HG03045 (cell line): ENCODE data around the gene IFRD2.

ENCODE experiments used
- ATAC-seq: cut with Tn5 transposase; IDR thresholded peaks from one replicate; pipeline ENCODE4 v1.9.1; 2021; ENCODE audit warnings: mild to moderate bottlenecking, moderate library complexity; ENCODE audit not compliant: unreplicated experiment

Gene IFRD2, protein sequence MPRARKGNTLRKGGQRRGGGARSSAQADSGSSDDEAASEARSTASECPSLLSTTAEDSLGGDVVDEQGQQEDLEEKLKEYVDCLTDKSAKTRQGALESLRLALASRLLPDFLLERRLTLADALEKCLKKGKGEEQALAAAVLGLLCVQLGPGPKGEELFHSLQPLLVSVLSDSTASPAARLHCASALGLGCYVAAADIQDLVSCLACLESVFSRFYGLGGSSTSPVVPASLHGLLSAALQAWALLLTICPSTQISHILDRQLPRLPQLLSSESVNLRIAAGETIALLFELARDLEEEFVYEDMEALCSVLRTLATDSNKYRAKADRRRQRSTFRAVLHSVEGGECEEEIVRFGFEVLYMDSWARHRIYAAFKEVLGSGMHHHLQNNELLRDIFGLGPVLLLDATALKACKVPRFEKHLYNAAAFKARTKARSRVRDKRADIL

DNA sequence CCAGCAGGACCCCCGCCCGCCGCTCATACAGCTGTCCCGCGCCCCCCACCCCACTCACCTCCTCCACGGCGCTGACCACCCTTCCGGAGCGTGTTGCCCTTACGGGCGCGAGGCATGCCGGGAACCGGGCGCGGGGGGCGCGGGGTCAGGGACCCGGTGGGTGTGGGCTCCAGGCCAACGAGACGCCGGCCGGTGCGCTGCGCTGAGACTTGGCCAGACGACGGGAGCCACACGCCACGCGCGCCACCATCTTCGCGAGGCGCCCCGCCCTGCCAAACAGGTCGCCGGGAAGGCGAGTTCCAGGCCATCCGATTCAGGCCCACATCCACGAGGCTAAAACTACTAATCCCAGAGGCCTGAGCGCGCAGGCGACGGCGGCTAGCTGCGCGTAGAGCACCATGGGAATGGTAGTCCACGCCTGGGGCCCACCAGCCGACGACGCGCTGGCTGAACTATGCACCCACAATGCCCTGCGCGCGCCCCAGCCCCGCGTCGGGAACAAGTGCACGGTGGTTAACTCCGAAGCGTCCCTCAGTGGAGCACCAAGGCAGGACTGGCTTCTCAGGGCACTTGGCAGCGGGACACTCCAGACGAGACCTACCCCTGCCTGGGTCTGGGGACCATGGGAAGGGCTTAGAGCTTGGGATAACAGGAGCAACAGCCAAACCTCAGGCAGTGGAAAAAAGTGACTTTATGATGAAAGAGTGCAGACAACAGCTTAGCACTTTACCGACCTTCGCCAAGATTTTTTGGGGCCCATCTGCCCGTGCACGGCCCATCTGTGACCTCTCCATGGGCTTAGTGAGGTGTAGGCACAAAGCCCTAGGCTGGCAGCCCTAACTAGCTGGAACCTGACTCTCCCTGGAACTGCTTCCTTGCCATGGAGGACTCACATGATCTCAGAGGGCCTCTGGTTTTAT lies at the start of gene IFRD2:
Gene IFRD2, minus strand, starts transcription at position 271 of the 920 bp plus-strand sequence. Its CDS starts 155 bp downstream, at position 116.
- ATAC-seq: peak; percentile 88

DNA sequence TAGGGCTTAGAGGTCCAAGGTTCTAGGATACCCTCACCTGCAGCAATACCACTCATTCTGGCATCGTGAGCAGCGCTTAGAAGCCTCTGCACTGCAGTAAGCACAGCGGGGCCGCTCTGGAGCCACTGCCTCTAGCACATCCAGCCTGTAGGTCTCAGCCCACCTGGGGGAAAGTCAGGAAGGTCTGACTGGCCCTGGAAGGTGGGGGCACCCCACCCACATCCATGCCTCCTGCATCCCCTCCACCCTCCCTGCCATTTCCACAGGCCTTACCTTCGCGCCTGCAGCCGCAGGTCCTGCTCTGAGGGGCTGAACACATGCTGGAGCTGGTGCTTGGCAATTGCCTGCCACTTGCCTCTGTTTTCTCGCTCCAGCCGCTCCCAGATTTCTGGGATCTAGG lies 49.3 kb upstream of the IFRD2 start:
- no peak for ATAC-seq

DNA sequence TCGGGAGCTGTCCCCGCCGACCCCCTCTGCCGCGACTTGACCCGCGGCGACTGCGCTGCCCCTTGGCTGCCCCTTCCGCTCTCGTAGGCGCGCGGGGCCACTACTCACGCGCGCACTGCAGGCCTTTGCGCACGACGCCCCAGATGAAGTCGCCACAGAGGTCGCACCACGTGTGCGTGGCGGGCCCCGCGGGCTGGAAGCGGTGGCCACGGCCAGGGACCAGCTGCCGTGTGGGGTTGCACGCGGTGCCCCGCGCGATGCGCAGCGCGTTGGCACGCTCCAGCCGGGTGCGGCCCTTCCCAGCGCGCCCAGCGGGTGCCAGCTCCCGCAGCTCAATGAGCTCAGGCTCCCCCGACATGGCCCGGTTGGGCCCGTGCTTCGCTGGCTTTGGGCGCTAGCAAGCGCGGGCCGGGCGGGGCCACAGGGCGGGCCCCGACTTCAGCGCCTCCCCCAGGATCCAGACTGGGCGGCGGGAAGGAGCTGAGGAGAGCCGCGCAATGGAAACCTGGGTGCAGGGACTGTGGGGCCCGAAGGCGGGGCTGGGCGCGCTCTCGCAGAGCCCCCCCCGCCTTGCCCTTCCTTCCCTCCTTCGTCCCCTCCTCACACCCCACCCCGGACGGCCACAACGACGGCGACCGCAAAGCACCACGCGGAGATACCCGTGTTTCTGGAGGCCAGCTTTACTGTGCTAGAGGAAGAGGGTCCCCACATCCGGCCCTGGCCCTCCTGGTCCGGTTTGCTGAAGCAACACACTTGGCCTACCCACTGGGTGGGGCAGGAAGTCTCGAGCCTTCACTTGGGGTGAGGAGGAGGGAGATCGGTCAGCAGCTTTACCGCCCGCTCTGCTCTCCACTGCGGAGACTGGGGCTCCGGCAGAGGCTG lies 48.5 kb upstream of the IFRD2 start, which contains the start of gene RASSF1:
Gene RASSF1, minus strand, starts transcription at position 389 of the 882 bp plus-strand sequence. Its CDS starts 31 bp downstream, at position 358.
- no peak for ATAC-seq

DNA sequence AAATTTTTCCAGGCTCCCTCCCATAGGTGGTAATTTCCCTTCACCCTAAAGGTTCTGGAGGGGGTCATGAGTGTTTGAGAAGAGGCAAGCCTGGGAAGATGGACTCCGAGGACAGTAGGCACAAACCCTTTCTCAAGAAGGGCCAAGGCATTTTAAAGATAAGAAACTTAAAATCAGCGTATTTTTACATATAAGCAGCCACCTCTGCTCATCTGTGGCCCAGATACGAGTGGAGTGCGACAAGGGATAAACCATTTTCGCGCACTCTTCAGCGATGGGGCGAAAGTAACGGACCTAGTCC lies 47.9 kb upstream of the IFRD2 start:
- no peak for ATAC-seq

DNA sequence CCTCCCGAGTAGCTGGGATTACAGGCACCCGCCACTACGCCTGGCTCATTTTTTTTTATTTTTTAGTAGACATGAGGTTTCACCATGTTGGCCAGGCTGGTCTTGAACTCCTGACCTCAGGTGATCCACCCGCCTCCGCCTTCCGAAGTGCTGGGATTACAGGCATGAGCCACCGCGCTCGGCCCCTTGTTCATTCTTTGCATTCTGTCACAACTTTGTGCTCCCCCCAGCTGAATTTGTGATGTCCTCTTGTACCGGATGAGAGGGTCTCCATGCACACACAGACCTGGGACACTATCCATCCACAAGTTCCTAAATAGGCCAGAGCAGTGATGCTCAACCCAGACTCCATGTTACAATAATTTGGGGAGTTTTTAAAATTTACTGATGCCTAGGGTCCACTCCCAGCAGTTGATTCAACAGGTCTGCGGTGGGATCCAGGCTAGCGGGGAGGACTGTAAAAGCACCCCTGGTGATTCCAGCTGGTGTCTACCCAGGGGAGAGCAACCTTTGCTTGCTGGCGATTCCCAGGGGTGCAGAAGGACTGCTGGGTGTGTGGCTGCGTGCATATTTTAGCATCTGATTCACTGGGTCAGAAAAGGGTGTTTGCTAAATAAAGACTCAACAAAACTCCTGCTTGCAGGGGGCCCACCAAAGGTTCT lies 47.4 kb upstream of the IFRD2 start:
- ATAC-seq: no peak

DNA sequence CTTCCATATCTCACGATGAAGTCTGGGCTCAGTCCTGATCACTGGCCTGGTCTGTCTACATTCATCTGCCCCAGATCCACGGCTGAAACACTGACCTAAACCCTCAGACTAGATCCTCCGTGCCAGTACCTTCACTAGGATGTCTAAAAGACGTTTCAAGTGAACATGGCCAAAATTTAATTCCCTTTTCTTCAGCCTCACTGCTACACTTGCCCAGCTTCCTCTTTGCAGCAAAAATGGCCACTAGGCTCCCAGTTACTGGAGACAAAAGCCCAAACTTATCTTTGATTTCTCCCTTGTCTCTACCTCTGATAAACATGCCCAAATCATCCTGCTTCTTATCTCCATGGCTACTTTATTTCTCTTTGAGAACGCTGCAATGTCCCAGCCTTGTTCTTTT lies 46.7 kb upstream of the IFRD2 start:
- no peak for ATAC-seq

DNA sequence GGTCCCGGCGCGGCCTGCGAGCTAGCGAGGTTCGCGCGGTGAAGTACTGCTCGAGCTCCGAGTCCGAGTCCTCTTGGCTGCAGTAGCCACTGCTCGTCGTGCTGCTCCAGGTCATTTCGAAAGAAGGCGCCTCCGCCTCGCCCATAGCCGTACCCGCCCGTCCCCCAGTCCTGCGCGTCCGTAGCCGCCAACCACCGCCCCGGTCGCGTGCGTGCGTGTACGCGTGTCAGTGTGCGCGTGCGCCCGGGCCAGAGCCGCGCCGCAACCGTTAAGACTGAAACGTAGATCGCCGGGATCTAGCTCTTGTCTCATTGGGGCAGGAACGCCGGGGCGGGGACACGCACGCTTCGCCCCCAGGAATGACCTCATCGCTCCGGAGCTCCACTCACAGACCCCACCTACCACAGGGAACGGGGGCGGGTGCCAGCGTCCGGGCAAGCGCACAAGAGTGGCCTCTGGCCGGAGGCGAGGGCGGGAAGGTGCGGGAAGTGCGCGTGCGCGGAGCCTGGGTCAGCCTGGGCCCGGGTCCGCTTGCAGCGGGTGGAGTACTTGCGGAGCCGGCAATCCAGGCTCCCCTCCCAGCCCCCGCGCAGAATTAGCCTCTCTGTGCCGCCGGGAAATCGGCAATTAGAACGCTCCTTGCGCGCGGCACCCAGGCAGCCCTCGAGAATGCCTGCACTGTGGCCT lies 45.1 kb upstream of the IFRD2 start:
- ATAC-seq: peak; percentile 79

DNA sequence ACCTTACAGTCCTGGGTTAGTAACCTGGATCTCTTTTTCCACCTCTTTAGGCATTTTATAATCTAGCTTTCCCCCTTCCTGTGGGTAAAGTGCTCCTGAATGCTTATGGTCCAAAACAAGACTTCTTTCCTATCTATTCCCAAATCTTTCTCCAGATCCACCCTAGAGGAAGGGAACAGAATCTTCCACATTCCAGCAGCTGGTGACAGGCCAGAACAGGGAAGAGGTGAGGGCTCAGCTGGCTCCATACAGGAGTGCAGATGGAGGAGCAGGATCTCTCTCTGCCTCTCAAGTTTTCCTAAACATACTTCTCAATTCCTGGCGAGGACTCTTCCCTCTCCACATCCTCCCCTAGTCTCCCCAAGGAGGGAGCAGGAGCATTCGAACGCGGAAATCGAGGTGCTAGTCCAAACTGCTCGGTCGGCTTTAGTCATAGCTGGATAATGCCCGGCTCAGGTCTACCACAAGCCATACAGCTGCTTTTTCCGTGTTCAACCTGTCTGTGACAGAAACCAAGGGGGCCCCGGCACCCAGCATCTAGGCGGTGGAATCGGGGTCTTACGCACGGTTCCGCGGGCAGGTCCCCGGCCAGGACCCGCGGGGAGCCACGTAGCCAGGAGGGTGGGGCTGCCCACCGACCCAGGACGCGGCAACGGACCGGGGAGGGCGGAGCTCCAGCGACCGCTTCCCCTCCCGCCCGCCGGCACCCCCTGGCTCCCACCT lies 44.4 kb upstream of the IFRD2 start:
- ATAC-seq: peak; percentile 40

DNA sequence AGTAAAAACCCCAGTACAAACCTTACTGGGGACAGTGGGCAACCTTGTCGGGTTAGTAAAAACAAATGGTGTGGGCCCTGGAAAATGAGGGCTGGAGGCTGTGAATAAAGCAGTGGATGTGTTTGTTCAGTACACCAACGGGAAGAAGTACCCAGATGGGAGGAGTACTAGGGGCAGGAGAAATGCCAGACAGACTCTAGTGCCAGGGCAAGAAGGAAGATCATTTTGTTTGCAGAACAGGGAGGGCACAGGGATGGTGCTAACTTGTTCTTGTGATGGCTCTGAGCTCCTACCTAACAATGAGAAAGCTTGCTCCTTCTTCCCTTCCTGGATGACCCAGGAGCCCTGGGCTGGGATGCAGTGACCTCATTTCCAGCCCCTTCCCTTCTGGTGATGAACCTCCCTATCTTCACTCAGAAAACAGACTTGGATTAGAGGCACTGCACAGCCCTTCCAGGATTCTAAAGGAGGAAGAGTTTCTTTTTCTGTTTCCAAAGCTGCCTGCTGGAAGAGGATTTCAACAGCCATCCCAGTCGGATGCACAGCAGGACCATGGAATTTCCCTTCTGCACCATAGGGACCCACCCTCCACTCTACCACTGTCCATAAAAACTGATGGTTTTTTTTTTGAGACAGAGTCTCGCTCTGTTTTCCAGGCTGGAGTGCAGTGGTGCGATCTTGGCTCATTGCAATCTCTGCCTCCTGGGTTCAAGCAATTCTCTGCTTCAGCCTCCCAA lies 42.3 kb upstream of the IFRD2 start:
- no peak for ATAC-seq

DNA sequence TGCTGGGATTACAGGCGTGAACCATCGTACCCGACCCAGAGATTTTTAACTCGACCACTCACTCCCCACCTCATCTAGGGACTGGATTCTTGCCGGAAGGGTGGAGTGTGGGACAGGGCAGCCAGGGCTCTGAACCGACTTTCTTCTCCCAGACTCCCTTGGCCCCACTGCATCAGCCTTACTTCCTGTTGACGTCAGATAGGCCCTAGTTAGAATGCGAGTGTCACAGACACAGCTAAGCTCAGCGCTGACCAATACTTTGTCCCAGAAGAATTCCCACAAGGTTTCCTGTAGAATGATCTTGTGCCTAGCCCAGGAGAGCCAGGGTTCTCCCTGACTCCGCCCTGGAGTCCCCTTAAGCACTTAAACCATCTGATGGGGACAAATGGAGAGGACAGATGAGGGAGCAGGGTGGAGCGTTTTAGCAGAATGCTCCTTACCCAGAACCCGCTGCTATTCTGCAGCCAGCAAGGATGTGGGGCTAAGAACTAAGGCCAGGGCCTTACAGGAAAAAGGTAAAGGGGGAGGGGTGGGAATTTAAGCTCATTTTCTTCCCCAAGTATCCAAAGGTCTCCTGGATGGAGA lies 41.6 kb upstream of the IFRD2 start:
- no peak for ATAC-seq

DNA sequence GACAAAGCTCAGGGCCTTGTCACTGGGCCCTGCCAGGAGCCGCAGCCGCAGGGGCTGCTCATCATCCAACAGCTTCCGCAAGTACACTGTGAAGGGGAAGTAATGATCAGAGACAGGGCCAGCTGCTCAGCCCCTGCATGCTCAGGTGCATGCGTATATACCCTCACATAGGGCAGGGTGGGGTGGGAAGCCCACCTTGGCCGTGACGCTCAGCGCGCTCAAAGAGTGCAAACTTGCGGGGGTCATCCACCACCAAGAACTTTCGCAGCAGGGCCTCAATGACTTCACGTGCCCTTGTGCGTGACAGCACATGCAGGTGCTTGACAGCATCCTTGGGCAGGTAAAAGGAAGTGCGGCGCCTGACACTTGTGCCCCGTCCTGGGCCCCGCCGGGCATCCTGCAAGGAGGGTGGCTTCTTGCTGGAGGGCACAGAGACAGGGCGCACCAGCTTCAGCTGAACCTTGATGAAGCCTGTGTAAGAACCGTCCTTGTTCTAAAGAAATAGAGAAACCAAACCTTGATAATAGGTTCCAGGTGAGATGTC lies 39.2 kb upstream of the IFRD2 start:
- no peak for ATAC-seq

DNA sequence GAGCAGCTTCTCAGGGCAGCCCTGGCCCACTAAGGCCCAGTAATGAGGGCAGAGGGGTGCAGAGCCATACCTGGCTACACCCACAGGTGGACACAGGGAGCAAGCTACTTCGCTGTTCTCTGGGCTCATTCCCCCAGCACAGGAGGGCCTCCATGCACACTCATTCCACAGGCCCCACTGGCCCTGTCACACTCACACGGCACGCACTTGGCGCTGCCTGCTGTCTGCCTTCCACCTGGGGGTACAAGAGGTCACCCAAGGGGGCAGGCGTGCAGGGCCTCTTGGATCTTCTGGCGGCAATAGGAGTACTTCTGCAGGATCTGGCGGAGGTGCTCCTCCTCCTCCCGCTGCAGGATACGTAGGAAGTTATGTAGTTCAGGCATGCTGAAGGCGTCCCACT lies 38.1 kb upstream of the IFRD2 start:
- ATAC-seq: no peak

DNA sequence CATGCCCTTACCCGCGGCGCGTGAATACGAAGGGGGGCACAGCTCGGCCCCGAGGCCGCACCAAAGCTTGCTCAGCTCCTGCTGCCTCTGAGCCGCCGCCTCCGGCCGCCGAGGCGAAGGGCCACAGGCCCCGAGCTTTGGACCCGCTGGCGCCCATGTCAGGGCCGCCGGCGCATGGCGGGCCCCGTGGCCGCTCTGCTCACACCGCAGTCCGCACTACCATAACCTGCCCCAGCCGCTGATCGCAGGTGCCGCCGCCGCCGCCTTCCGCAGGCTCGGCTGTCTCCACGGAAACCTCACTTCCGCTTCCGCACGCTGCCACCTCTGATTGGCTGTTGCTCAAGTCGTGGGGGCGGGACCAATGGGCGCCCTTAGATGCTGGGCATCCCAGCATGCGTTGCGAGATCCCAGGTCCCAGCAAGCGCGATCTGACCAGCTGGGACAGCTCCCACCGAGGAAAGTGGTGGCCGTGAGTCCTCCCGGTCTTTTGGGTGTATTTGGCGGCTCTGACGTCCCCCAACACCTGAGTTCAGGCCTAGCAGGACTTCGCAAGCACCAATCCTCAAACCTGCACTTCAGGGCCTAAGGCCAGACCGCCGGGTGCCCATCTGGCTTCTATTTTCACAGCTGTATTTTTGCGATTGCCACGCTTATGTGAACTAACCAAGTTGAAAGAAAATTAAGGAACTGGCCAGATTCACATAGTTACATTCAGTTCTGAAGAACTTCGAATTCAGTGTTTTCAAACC lies 35.9 kb upstream of the IFRD2 start, which contains the start of gene TUSC2:
Gene TUSC2, minus strand, starts transcription at position 281 of the 749 bp plus-strand sequence. Its CDS starts 124 bp downstream, at position 157.
- peak; percentile 86 for ATAC-seq

DNA sequence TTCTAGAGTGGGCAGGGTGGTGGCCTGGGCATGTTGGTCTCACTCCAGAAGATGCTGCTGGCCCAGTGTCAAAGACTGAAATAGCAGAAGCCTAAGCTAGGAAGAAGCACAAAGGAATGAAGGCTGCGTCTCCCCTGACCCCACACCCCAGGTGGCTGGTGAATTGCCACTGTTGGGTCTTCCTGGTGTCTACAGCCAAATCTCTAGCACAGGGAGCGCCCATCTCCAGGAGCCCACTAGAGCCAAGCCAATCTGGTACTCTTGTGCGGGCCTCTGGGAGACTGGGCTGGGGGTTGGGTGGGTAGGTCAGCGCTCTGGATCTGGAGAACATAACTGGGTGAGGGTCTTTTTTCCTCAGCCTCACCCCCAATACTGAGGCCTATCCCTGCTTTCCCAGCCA lies 34.9 kb upstream of the IFRD2 start:
- no peak for ATAC-seq

DNA sequence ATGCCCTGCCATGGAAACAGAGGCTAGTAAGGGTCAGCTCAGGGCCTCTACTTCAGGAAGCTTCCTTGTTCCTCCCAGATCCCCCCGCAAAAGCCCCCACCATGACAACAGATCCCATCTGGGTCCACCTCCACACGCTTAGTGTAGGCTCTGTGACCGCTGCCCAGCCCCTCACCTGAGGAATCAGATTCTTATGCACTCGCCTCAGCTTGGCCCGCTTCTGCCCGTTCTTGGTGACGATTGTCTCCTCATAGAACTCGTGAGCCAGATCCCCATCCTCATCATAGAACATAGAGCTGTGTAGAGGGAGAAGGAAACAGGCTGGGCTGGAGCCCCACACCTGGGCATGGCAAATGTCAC lies 33.9 kb upstream of the IFRD2 start:
- ATAC-seq: no peak

DNA sequence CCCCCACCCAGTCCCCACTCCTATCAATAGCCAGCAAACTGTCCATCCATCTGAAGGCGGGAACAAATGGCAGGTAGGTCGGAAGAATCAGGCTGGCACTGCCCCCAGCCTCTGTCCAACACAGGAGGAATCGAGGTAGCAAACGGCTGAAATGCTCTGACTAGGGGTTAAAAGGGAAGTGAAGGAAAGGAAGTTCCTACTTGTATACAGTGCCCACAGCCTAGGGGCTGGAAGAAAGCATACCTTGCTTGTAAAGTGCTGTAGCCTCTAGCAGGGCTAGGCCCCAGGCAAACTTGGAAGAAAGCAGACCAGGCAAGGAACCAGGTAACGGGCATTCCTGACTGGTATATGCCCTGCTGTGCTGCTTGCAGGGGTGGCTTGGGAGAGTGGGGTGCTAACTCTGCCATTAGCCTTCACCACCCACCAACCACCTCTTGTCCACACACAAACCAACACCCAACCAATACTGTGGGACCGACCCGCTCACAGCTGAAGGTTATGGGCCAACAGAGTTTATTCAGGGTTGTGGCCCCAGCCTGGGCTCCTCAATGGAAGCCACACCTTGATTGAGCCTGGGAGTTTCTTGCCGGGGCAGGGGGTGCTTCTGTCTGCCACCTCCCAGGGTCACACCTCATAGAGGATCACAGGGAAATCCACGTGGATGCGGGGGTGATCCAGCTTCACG lies 33.4 kb upstream of the IFRD2 start:
- ATAC-seq: no peak

DNA sequence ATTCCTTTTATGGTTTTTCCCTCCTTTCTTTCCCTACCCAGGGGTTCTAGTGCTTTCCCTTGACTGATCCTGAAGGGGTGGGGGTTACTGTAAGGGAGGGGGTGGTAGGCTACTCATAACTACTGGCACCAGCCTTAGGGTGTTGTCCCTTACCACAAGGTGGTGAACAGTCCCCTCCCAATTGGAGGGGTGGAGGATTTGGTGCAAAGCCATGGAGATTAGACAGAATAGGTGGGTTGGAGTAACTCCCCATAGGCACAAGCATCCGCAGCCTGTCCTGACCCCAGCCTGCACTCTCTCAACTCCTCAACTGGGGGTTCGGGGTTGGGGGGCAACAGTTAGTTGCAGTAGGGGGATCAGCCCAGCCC lies 32.9 kb upstream of the IFRD2 start:
- no peak for ATAC-seq
